HG03103 (cell line): ENCODE data around the gene SETD2.

Source experiments
- ATAC-seq: cut with Tn5 transposase; IDR thresholded peaks from one replicate; pipeline ENCODE4 v1.9.1; 2021; ENCODE audit warnings: low read depth; ENCODE audit not compliant: unreplicated experiment

SETD2 gene

GRCh38 chr3:47011371-47011770 lies 152.5 kb downstream of the SETD2 start:
- no peak for ATAC-seq

GRCh38 chr3:47010910-47011309 lies 153.0 kb downstream of the SETD2 start:
- no peak for ATAC-seq

GRCh38 chr3:47010111-47010712 lies 153.7 kb downstream of the SETD2 start:
- ATAC-seq: no peak

- peak; percentile 58 for ATAC-seq
These were observed 154.4 kb downstream of the SETD2 start for GRCh38 chr3:47009225-47010110.

- no peak for ATAC-seq
These were observed 155.1 kb downstream of the SETD2 start for GRCh38 chr3:47008851-47009224.

GRCh38 chr3:47008234-47008796 lies 155.6 kb downstream of the SETD2 start:
- no peak for ATAC-seq

- no peak for ATAC-seq
These were observed 156.3 kb downstream of the SETD2 start for GRCh38 chr3:47007482-47008233.

GRCh38 chr3:47007001-47007400 lies 156.9 kb downstream of the SETD2 start:
- ATAC-seq: no peak

GRCh38 chr3:47006145-47006651 lies 157.7 kb downstream of the SETD2 start:
- ATAC-seq: no peak

GRCh38 chr3:47005212-47006144 lies 158.4 kb downstream of the SETD2 start:
- no peak for ATAC-seq

- no peak for ATAC-seq
These were observed 159.3 kb downstream of the SETD2 start for GRCh38 chr3:47004369-47005211.

- ATAC-seq: no peak
These were observed 160.2 kb downstream of the SETD2 start for GRCh38 chr3:47003461-47004368.

GRCh38 chr3:47003056-47003410 lies 160.9 kb downstream of the SETD2 start:
- ATAC-seq: no peak

- no peak for ATAC-seq
These were observed 161.5 kb downstream of the SETD2 start for GRCh38 chr3:47002171-47003055.

GRCh38 chr3:47001731-47002170 lies 162.2 kb downstream of the SETD2 start:
- no peak for ATAC-seq

GRCh38 chr3:47000922-47001730 lies 162.8 kb downstream of the SETD2 start:
- ATAC-seq: no peak
